IPS DF 4.7 (cell line): ENCODE results near the gene SLC38A10.

Source experiments
- DNase-seq: peaks from one replicate; pipeline ENCODE4 v3.0.0-alpha.2; 2013; ENCODE audit warnings: low spot score; ENCODE audit errors: extremely low read depth

The SLC38A10 gene

DNA sequence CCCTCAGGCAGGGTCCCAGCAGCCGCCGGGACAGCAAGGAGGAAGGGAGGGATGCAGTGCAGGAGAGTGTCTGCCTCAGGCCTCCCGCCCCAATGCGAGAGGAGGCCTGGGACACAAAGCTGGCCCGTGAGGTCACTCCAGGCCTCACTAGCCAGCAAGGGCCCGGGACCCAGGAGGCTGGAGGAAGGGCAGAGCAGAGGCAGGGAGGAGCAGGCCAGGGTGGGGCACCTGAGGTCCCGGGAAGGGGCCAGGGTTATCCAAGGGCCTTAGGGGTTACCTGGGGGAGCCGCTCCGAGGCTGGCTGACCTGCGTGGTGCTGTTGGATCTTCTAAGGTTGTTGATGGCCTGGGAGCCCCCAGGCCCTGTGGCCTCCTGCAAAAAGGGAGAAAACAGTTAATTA is 86.5 kb downstream of the SLC38A10 start:
- no peak for DNase-seq

DNA sequence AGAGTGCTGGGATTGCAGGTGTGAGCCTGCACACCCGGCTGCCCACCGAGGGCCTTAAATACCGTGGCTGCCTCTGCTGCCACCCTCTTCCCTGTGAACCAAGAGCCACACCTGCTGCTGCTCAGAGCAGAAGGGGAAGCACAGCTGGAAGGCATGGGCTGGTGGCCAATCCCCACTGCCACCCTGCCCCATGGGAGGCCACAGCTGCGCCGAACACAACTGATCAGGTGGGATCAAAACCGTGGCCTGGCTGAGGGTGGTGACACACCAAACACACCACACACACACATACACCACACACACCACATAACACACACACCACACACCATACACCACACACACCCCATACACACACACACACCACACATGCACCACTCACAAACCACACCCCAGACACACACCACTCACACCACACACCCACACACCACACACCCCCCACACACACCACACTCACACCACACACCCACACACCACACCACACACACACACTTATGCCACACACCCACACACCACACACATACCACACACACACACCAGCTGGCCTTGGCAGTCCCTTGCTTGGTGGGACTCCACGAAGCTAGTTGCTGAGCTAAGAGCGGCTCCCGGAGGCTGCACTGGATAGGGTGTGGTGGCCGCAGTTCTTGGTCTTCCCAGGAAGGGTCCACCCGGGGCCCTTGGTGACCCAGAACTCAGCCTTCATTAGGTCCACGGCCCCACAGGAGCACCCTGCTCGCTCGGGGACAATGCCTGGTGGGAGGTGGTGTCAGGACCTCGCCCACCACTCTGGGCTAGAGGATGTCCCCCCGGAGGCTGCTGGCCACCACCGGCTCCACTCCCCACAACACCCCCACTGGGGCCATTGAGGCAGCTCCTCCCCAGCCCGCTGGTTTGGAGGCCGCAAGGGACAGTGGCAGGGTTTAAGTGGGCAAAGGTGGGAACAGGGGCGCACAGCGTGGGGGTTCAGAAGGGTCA is 87.2 kb downstream of the SLC38A10 start:
- no peak for DNase-seq

DNA sequence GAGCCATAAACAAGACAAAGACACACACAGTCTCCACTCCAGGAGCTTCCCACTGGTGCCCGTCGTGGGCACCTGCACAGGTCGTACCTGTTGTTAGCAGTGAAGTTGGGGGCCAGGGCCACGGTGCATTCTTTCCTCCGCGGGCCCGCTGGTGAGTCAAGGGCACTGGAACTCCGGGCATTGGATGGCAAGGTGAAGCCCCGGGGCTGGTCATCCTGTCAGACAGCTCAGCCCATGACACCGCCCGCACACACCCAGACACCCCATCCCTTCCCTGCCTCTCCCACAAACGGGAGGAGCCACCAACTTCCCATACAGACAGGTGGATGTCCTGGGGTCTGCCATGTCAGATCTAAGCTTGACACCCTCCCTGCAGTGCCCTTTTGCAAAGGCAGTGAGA is 88.5 kb downstream of the SLC38A10 start:
- no peak for DNase-seq

DNA sequence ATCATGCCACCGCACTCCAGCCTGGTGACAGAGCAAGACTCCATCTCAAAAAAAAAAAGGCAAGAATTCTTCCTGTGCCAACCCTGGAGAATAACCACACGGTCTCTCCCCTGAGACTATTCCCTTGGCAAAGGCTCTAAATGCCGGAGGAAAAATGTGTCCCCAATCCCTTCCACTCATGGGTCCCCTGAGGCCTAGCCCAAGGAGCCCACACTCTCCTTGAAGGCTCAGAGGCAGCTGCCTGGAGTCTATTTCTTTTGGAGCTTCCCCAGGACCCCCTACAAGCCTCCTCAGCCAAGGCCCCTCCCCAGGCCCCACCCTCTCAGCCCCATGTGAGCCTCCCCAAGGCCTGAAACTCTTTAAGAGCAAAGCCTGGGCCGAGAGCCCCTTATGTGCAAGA is 88.9 kb downstream of the SLC38A10 start:
- no peak for DNase-seq

DNA sequence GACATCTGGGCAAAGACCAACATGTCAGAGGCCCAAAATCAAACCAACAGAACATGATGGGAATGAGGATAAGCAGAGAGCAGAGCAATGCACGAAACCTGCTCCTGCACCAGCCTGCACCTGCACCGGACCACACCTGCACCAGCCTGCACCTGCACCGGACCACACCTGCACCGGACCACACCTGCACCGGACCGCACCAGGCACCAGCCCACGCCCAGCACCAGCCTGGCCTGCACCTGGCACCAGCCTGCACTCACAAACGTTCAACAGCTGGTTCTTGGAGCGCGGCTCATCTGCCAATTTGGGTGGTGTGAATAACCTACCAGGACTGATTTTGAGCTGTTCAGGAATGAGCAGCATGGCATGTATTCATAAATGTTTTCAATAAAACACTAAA is 90.5 kb downstream of the SLC38A10 start:
- DNase-seq = no peak

DNA sequence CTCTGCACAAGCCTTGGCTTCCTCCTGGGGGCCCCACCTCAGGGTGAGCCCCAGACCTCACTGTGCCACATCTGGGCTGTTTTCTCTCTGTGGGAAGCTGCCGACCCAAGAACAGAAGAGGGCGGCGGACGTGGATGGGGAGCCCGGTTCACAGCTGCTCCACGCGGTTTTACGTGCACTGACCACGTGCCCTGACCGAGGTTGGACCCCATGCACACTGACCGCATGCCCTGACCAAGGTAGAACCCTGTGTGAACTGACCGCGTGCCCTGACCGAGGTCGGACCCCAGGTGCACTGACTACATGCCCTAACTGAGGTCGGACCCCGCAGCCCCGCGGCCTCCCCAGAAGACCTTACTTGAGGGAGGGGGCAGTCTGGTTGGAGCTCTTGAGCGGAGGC is 92.0 kb downstream of the SLC38A10 start:
- no peak for DNase-seq

DNA sequence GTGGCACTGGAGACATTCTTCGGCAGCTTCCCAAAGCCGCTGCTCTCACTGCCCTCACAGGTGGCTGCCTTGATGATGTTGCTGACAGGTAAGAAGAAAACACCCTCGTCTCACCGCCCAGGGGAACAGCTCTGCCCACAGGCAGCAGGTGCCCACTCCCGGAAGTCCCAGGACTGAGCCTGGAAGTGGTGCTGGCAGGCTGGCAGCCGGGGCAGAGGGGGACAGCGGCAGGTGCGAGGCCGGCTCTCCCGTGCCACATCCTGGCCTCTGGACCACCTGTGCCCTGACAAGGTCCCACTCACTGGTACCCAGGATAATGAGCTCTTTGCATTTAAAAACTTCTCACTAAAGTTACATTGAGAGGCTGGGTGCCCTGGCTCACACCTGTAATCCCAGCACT is 92.8 kb downstream of the SLC38A10 start:
- DNase-seq = no peak

DNA sequence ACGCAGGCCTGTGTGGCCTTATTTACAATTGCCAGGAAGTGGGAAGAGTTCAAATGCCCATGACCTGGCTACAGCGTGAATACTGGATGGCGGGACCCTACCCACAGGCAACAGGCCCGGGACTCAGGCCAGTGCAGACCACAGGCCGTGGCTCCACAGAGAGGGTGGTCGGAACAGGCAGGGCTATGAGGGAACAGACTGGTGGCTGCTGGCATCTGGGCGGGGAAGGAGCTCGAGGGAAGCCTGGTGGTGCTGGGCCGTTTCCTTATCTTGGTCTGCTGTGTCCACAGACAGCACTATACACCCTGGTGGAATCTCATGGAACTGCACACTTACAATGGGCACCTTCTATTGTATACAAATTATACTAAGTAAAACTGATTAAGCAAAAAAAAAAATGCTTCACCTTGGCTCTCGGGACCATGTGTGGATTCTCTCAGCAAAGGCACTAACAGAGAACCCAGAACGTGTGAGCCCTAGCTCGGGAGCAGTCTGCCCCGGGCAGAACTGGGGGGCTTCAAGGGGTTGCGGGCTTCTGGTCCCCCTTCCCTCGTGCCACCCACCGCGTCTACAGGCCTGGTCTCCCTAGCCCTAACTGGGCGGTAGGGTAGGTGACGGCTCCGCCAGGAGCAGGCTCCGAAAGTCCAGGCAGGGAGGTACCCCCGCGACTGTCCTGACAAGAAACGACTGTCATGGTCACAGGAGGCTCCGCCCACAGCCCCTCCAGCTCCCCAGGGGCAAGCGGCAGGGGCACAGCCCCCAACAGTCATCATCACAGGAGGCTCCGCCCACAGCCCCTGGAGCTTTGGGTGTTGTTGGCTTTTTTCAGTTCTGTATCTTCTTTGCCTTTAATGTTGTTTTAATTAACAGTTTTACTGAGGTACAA is 94.2 kb downstream of the SLC38A10 start:
- DNase-seq = no peak

DNA sequence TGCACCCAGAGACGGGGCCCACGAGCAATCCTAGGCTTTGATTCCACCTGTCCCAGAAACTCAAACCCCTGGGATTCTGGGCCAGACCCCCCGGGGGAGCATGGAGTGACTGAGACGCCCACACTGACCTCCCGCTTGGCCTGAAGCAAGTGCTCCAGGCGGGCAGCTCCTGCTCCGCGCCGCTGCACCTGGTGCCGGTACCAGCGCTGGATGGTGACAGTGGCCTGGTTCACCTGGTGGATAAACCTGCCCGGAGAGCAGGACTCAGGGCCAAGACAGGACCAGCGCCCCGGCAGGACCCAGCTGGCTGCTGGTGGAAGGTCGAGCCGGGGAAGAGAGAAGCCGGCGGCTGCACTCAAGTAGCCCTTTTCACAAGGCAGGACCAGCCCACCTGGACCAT is 94.9 kb downstream of the SLC38A10 start:
- no peak for DNase-seq

DNA sequence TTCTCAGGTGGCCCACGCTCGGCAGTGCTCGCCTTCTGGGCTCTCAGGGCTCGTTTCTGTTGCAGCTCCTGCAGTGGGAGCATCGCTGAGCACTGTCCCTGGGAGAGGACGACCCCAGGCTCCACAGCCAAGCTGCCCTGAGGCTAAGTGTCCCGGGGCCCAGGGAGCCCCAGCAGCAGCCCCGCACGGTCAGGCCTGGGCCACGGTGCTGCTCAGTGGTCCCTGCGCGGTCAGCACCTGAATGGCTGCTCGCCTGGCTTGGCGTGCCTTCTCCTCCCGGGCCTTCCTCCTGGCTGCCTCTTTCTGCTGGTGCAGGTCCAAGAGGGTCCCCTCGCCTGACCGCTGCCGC is 95.7 kb downstream of the SLC38A10 start:
- DNase-seq = no peak

DNA sequence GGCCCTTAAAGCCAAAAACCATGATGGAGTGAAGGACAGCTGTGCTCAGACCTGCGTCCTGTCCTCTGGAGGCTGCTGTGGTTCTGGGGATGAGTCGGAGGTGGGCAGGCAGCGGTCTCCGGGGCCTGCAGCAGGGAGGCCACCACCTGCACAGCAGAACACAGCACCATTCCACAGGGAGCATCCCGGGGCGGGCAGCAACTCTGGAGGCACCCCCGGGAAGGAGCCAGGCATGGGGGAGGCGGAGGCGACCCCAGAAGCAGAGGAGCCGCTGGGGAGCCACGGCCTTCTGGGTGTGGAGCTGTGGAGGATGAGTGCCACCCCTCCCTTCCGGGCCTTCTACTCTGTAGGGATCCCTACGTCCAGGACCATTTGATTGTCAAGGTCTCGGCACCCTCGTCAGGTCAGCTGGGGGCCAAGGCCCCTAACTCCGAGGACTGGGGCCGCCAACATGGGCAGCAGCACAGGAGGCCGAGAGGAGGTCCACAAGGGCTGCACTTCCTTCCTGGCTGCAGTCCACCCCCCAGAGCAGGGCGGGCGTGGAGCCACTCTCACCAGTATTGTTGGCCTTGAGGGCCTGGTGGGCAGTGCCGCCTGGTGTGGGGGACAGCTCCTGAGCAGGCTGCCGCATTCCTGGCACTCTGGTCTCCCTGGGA is 96.2 kb downstream of the SLC38A10 start:
- DNase-seq = no peak

DNA sequence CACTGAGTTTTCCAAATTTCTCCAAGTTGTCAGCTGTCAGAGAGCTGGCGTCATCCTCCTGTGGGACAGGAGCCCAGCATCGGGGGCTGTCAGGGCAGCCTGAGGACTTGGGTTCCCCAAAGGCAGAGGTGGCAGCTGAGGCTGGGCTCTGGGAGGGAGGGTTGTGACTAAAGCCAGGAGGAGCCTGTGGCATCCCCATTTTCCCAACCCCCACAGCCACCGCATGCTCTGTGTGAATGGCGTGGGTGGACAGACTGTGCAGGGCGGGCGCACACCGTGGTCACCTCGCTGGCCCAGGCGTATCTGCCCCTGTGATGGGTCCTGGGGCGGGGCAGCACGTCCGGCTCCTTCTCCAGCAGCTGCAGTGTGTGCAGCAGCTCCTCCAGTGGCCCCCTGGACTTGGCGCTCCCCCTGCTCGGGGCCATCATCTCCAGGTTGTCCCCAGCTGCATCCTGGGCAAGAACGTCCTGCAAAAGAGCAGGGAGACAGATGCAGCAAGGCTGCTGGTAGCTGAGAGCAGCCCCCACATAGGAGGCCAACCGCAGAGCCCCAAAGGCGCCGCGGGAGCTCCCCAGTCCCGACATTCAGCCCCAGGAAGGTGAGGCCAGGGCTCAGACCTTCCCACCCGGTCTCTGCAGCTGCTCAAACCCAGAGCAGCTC is 97.1 kb downstream of the SLC38A10 start:
- no peak for DNase-seq

DNA sequence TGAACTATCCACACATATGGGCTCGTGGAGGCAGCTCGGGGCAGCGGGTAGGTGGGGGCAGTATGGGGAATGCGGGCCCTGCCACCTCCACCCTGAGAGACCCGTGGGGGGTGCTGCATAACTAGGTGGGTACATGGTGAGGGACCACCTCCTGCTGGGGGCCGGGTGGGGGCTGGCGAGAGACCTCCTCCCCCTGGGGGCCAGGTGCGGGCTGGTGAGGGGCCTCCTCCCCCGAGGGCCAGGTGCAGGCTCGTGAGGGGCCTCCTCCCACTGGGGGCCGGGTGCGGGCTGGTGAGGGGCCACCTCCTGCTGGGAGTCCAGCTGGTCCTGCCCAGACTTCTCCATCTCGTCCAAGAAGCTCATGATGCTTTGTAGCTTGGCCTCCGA is 97.7 kb downstream of the SLC38A10 start:
- DNase-seq = no peak

DNA sequence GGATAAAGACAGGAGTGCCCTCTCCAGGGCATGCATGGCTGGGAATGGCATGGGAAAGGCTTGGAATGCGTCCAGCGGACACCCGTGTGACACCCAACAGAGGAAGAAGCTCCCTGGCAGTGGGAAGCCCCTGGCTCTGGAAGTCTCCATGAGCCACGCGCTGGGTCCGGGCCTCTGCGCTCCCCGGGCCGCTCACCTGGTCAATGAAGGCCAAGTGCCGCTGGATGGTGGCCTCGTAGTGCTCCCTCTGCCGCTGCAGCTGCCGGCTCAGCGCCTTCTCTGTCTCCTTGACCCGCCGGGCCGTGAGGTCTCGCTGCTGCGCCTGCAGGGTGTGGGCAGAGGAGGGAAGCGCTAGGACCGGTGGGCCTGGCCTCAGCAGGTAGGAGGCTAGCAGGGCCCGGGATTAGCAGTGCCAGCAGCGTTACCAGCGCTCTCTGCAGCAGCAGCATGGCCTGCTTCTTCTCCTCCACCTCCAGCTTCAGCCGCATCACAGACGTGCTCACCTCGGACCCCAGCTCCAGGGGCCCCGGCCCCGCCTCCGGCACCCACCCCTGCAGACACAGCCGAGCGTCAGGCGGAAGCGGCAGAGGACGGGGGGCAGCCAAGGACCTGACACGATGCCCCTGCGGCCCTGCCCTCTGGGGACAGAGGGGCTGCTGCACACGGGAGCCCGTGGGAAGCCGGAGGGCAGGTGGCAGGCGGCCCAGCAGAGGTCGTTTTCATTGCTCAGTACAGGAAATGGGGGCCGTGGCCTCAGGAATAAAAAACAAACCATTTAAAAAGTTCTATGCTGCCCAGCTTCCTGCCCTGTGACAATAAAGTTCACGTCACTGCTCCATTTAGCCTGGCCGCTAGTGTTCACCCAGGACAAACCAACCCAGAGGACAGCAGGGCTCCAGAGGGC is 98.3 kb downstream of the SLC38A10 start:
- no peak for DNase-seq

DNA sequence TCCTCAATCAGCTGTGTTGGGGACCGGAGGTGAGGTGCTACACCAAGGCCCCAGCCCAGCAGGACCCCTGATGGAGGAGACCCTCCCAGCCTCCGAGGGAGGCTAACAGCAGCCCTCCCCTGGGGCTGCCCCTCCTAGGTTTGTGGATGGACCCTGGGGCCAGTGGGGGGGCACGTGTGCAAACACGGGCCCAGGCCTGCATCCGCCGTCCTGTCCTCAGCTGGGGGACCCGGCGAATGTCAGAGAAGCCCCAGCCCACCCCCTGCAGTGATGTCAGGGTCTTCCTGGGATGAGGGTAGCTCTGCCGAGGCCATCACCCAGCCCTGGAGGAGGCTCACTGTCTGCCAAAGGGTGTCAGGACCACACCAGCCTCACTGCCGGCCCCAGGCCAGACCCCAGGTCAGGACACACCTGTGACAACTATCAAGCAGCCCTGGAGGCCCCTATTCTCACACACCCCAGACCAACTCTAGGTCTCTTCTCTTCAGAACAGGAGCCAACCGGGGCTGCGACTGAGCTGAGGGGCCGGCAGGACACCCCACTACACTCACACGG is 99.1 kb downstream of the SLC38A10 start:
- no peak for DNase-seq
